HUES48 (cell line): Measurements from ENCODE around the gene UBASH3B.

Experiments
- H3K27ac ChIP-seq: one replicate; pipeline ENCODE4 v1.7.0; 2013; ENCODE audit warnings: low read depth, low read length, inconsistent platforms
- H3K27me3 ChIP-seq: 2 replicates; pipeline ENCODE4 v1.6.1; 2013; ENCODE audit warnings: mild to moderate bottlenecking, low read length; ENCODE audit not compliant: control insufficient read depth, insufficient read depth
- H3K36me3 ChIP-seq: 2 replicates; pipeline ENCODE4 v1.6.1; 2013; ENCODE audit warnings: low read length; ENCODE audit not compliant: control insufficient read depth, insufficient read depth
- H3K4me1 ChIP-seq: 2 replicates; pipeline ENCODE4 v1.6.1; 2013; ENCODE audit warnings: mild to moderate bottlenecking, low read length; ENCODE audit not compliant: control insufficient read depth, insufficient read depth
- H3K4me3 ChIP-seq: 2 replicates; pipeline ENCODE4 v1.5.1; 2013; ENCODE audit warnings: mild to moderate bottlenecking, low read depth, low read length
- H3K9ac ChIP-seq: 2 replicates; pipeline ENCODE4 v1.6.1; 2013; ENCODE audit warnings: mild to moderate bottlenecking, low read depth, low read length, moderate library complexity
- H3K9me3 ChIP-seq: 2 replicates; pipeline ENCODE4 v1.6.1; 2013; ENCODE audit warnings: low read length; ENCODE audit not compliant: control insufficient read depth, insufficient read depth

UBASH3B gene

DNA sequence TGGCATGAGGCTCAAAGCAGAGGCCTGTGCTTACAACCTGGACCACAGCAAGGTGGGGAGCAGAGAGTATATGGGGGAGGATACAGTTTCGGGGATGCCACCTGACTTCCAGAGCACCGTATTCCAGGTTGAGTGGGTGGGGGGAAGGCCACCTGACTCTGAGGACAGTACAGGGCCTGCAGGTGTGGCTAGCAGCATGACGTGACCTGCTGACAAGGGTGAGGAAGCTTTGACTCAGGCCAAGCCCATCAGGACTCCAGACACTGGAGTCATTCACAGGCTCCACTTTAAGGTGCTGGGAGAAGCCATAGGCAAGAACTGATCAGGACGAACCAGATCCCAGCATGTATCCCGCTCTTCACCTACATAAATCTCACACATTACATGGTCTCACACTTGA lies 148.2 kb downstream of the UBASH3B start:
- no peaks in the 10 kb centered on the region for H3K36me3 ChIP-seq

DNA sequence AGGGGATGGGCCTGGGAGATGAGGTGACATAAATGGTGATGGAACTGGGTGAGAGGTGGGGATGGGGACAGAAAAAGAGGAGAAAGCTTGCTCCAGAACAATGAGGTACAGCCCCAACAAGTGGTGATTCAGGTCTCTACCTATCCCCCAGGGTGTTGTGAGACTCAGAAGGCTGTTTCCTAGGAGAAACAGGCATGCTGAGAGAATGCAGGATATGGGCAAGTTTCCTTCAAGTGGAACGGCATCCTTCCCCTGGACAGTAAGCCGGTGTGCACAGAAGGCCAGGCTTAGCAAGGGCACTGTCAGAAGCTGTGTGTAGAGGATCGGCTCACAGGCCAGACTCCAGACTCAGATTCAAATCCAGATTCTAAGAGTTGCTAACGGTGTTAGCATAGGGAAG lies 148.6 kb downstream of the UBASH3B start:
- no peaks in the 10 kb centered on the region for H3K9me3 ChIP-seq
- H3K27me3 ChIP-seq: no peaks in the 10 kb centered on the region
- H3K9ac ChIP-seq: no peak overlapping the region
- H3K36me3 ChIP-seq: no peaks in the 10 kb centered on the region
- H3K4me3 ChIP-seq: no peak overlapping the region
- H3K27ac ChIP-seq: no peak overlapping the region
- no peaks in the 10 kb centered on the region; the same call in 1 of the 2 replicates for H3K4me1 ChIP-seq

More for the DNA sequence above, 148.2 kb downstream of the UBASH3B start:
- Histone ChIP-seq H3K27ac (no peak overlapping the region), H3K27me3 (no peaks in the 10 kb centered on the region), H3K4me1 (no peaks in the 10 kb centered on the region; the same call in 1 of the 2 replicates), H3K9me3 (no peaks in the 10 kb centered on the region), H3K4me3 (no peak overlapping the region), H3K9ac (no peak overlapping the region)

DNA sequence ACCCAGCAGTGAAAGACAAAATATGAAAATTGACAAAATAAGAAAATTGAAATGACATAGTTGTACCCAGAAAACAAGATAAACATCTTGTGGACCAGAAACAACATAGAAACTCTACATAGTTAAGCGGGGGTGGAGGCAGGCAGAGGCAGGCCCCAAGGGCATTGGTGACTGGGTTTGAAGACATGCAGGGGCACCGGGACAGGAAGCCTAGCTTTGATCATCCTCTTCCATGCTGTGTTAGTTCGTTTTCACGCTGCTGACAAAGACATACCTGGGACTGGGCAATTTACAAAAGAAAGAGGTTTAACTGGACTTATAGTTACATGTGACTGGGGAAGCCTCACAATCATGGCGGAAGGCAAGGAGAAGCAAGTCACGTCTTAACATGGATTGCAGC lies 149.3 kb downstream of the UBASH3B start:
- no peaks in the 10 kb centered on the region for H3K27me3 ChIP-seq
- H3K27ac ChIP-seq: no peak overlapping the region
- no peaks in the 10 kb centered on the region for H3K36me3 ChIP-seq
- H3K4me3 ChIP-seq: no peak overlapping the region
- H3K9ac ChIP-seq: no peak overlapping the region
- H3K4me1 ChIP-seq: peaks cover under 1% of the 10 kb centered on the region; the same call in 1 of the 2 replicates
- H3K9me3 ChIP-seq: no peaks in the 10 kb centered on the region

DNA sequence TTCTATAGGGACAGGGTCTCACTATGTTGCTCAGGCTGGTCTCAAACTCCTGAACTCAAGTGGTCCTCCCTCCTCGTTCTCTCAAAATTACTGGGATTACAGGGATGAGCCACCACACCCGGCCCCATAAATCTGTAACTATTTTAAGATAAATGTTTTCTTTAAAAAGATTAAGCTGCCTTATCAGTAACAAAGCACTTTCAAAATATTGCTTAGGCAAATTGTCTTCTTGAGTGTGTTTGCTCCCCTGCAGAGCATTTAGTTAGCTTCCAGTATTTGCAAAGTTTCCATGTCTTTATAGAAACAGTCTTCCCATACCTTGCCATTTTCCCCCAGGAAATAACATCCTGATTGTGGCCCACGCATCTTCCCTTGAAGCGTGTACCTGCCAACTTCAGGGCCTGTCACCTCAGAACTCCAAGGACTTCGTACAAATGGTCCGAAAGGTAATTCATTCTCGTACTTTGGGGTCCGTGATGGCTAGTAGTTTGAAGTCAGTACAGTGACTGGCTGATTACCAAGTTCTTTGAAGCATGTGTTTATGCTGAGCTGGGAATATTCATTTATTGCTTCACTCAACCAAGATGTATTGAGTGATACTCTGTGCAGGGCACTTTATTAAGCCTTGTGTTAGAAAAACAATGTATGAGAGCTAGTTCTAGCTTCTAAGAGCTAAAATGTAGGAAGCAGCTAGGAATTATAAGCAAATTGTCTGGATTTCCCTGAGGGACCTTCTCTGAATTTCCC lies 152.4 kb downstream of the UBASH3B start:
- Histone ChIP-seq H3K36me3 (no peaks in the 10 kb centered on the region), H3K9ac (no peak overlapping the region), H3K9me3 (no peaks in the 10 kb centered on the region), H3K4me3 (no peak overlapping the region), H3K27me3 (no peaks in the 10 kb centered on the region), H3K27ac (no peak overlapping the region), H3K4me1 (peaks cover 16% of the 10 kb centered on the region)

DNA sequence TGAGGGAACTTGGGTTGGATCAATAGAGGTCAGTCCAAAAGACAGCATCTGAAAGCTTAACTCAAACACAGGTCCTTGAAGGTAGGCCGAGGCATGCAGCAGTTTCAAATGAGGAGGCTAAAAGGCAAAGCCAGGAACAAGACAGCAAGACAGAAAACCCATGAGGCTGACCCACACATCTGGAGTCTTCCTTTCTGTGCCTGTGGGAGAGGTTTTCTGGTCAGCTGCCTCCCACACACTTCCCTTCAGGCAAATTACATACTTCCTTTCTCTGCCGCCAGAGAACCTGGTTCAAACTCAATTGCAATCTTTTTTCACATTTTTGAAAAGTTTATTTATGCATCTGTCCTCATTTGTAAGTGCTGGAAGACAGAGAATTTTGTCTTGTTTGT lies 153.0 kb downstream of the UBASH3B start:
- no peak overlapping the region for H3K4me3 ChIP-seq
- H3K9me3 ChIP-seq: no peaks in the 10 kb centered on the region
- H3K36me3 ChIP-seq: no peaks in the 10 kb centered on the region
- no peak overlapping the region for H3K9ac ChIP-seq
- no peaks in the 10 kb centered on the region for H3K27me3 ChIP-seq
- H3K4me1 ChIP-seq: peaks cover 22% of the 10 kb centered on the region
- no peak overlapping the region for H3K27ac ChIP-seq

DNA sequence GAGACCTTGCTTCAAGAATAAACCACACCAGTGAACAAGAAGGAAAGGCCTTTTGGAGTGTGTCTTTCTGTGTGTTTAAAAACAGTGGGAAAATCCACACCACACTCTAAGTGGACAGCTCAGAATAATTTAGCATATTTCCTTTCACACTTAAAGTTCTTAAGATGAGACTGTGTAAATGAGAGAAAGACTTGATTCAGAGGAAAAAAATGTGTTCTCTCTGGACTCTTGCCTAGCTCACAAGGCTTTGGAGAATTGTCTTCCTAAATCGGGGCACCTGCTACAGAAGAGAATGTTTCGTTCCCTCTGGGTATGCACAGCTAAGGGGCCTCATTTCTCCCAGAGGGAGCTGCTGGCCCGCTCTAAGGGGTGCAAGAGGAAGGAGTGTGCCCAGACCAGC lies 154.3 kb downstream of the UBASH3B start:
- Histone ChIP-seq H3K36me3 (no peaks in the 10 kb centered on the region), H3K27ac (no peak overlapping the region), H3K9me3 (no peaks in the 10 kb centered on the region), H3K9ac (no peak overlapping the region), H3K4me3 (no peak overlapping the region), H3K4me1 (peaks cover 31% of the 10 kb centered on the region), H3K27me3 (no peaks in the 10 kb centered on the region)

DNA sequence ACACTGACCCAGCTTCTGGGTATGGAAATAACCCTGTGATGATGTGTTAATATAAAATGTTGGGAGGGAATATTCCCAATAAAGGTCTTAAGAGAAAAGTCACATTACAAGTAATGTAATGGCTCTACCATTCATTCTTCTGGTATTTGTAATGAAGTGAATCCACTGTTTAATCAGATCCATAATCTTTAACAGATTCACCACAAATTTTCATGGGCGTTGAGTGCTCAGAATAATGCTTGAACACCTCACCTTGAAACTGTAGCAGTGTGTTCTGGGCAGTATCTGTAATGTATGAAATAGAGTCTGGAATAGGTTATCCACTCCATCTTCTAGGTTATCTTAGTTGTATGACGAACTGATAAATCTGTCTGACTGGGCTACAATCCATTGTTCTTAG lies 156.2 kb downstream of the UBASH3B start:
- H3K4me3 ChIP-seq: no peak overlapping the region
- no peak overlapping the region for H3K27ac ChIP-seq
- no peak overlapping the region for H3K9ac ChIP-seq
- no peaks in the 10 kb centered on the region for H3K27me3 ChIP-seq
- H3K36me3 ChIP-seq: no peaks in the 10 kb centered on the region
- peaks cover 31% of the 10 kb centered on the region for H3K4me1 ChIP-seq
- H3K9me3 ChIP-seq: no peaks in the 10 kb centered on the region

DNA sequence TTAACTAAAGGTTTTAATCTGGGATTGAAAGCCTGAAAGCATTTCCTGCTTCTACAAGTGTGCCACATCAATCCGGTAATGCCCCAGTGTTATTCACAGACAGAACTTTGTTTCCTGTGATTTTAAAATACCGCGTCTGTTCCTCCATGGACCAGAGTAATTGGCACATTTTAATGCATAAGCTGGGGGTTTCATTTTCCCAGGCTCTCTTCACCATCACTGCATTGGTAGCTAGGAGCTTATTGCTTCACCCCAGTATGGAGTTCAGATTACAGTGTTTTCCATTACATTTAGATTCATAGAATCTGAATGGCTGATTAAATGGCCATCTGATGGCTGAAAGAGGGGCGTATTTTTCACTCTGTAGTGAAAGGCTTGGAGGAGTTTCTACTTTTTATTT lies 157.1 kb downstream of the UBASH3B start:
- Histone ChIP-seq H3K4me1 (peaks cover 31% of the 10 kb centered on the region), H3K27me3 (no peaks in the 10 kb centered on the region), H3K9ac (no peak overlapping the region), H3K36me3 (no peaks in the 10 kb centered on the region), H3K9me3 (no peaks in the 10 kb centered on the region), H3K4me3 (peak overlapping the region; percentile 52; the same call in 1 of the 2 replicates), H3K27ac (peak overlapping the region; percentile 21)

DNA sequence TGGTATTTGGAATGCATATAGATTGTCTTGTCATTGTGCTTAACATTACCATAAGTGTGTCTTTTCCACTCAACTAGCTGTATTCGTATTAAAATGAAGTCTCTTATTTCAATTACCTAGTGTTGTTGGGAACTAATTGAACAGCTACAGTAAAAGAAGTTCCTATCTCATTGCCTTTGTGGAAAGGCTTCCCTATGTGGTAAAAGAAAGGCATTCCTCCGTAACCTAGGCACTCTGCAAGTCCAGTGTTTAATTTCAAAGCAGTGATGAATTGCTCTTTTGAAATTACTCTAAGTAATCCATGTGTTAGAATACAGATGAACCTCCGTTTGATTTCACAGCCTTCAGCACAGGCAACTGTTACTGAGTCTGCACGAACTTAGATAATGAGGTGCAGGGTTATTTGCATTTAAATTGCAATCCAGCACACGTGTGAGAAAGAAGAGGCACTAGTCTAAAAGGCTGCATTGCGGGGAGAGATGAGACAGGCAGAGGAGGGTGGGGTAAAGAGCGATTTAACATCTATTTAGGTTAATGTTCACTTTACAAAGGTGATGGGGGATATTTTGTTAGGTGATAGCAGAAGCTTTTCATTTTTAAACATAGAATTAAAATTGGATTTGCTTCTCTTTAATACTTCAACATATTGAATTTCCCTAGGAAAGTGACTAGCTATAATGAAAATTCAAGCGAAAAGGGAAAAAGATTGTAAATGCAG lies 157.8 kb downstream of the UBASH3B start:
- Histone ChIP-seq H3K27me3 (no peaks in the 10 kb centered on the region), H3K4me3 (peak overlapping the region; percentile 52), H3K4me1 (peaks cover 31% of the 10 kb centered on the region), H3K27ac (peak overlapping the region; percentile 80), H3K36me3 (no peaks in the 10 kb centered on the region), H3K9ac (peak overlapping the region; percentile 43; the same call in 1 of the 2 replicates), H3K9me3 (0 out of 2 replicates have a peak, but pooled peaks cover 1% of the 10 kb centered on the region)

DNA sequence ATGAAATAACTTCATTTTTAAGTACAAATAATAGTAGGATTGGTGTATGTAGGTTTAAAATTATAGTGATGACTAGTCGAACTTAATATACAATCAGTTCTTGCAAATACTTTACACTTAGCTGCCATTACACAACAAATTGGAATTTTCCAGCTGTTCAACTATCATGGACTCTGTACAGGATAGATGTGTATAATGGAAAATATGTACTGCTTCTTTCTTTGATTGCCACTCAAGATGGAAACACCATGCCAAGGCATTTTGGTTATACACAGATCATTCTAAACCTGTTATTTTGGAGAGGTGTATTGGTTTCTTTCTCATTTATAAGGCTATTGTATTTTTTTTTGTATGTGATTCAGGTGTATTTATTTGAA lies 158.4 kb downstream of the UBASH3B start:
- Histone ChIP-seq H3K27ac (no peak overlapping the region), H3K4me3 (peak overlapping the region; percentile 52; the same call in 1 of the 2 replicates), H3K27me3 (no peaks in the 10 kb centered on the region), H3K4me1 (peaks cover 31% of the 10 kb centered on the region), H3K36me3 (no peaks in the 10 kb centered on the region), H3K9me3 (peaks cover 6% of the 10 kb centered on the region), H3K9ac (no peak overlapping the region)

DNA sequence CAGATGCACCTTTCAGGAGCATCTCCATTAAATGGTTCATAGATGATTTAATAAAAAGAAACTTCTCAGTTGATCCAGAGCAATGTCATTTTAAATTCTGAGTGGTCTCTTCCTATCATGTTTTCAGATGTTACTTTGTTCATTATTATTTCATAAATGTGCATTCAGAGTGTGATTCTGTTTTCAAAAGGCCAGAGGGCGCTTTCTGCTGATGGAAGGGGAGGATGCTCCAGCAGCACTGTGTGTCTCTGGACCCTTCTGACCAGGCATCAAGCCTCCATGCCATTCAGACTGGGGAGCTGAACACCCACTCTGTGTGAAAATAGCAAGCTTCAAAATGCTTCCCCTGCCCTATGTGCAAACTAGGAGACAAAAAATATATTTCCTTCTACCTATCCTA lies 158.9 kb downstream of the UBASH3B start:
- Histone ChIP-seq H3K4me3 (no peak overlapping the region), H3K4me1 (peaks cover 31% of the 10 kb centered on the region), H3K27me3 (no peaks in the 10 kb centered on the region), H3K36me3 (no peaks in the 10 kb centered on the region), H3K9me3 (peaks cover 12% of the 10 kb centered on the region), H3K9ac (no peak overlapping the region), H3K27ac (no peak overlapping the region)
